ENCODE results near the gene SORBS1.
A peak's percentile ranks its signal among the peaks of the same experiment; 100 is the strongest.

SORBS1 gene

DNA sequence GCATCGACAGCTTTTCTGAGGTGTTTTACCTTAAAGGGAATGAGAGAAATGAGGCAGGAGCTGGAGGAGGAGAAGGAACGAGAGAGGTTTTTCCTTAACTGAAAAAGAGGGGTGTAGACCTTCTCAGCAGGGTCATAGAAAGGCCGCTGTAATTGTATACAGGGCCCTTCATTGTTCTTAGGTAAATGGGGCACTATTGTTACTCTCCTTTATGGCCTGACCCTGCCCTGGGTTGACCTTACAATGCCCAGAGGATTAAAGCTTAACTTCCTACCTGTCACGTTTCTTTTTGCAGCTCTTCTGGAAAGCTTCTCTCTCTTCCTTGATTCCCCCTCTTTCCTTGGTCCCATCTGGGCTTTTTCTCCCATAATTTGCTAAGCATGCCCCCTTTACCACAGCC, 256.7 kb downstream of the SORBS1 start:
- TF ChIP-seq, protein P1, sequence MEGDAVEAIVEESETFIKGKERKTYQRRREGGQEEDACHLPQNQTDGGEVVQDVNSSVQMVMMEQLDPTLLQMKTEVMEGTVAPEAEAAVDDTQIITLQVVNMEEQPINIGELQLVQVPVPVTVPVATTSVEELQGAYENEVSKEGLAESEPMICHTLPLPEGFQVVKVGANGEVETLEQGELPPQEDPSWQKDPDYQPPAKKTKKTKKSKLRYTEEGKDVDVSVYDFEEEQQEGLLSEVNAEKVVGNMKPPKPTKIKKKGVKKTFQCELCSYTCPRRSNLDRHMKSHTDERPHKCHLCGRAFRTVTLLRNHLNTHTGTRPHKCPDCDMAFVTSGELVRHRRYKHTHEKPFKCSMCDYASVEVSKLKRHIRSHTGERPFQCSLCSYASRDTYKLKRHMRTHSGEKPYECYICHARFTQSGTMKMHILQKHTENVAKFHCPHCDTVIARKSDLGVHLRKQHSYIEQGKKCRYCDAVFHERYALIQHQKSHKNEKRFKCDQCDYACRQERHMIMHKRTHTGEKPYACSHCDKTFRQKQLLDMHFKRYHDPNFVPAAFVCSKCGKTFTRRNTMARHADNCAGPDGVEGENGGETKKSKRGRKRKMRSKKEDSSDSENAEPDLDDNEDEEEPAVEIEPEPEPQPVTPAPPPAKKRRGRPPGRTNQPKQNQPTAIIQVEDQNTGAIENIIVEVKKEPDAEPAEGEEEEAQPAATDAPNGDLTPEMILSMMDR (IDR thresholded peaks at IDR 0.05; ENCODE audit: extremely low read depth, insufficient read depth, missing control alignments): no peak
- DNase-seq (ENCODE audit: low spot score): no peak
- in situ Hi-C loops (cut with MboI; ENCODE audit: low pct_unique_long_range_greater_than_20kb, low sequenced_read_pairs, unreplicated experiment): no loop called here

- DNase-seq (ENCODE audit: low spot score): no peak
- in situ Hi-C loops (cut with MboI; ENCODE audit: low pct_unique_long_range_greater_than_20kb, low sequenced_read_pairs, unreplicated experiment): no loop called here
- TF ChIP-seq, protein P1 (IDR thresholded peaks at IDR 0.05; ENCODE audit: extremely low read depth, insufficient read depth, missing control alignments): no peak
Measured at GRCh38 chr10:95303950-95304349, 257.2 kb downstream of the SORBS1 start.

DNA sequence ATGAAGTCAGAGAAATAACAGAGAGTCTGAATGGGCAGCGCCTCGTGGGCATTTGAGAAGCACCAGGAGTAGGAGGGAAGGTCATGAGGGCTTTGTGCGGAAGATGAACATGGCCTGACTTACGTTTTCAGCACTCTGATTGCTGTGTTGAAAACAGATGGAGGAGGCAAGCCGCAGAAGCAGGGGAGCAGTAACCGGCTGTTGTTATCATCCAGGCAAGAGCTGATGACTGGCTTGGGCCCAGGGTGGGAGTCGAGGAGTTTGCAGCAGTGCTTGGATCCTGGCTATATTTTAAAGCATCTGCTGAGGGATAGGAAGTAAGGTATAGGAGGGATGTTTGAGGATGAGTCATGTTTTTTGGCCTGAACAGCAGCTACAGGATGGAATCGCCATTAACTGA, 257.6 kb downstream of the SORBS1 start:
- no peak for DNase-seq (ENCODE audit: low spot score)
- in situ Hi-C loops (cut with MboI; ENCODE audit: low pct_unique_long_range_greater_than_20kb, low sequenced_read_pairs, unreplicated experiment): no loop called here
- TF ChIP-seq, protein P1 (IDR thresholded peaks at IDR 0.05; ENCODE audit: extremely low read depth, insufficient read depth, missing control alignments): no peak

DNA sequence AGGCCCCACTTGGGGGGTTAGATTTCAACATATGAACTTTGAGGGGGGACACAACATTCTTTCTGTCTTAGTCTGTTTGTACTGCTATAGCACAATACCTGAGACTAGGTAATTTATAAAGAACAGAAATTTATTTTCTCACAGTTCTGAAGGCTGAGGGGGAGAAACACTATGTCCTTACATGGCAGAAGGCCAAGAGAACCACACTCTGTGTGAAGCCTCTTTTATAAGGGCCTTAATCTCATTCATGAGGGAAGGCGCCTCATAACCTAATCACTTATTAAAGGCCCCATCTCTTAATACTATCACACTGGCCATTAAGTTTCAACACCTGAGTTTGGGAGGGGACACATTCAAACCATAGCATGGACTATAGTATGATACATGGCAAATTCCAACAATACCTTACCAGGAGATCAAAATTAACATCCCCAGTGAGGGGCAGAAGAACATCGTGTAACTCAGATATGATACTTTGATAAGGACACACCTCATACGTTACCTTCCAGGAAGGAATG, 261.1 kb downstream of the SORBS1 start:
- TF ChIP-seq, protein P1 (IDR thresholded peaks at IDR 0.05; ENCODE audit: extremely low read depth, insufficient read depth, missing control alignments): no peak
- in situ Hi-C loops (cut with MboI; ENCODE audit: low pct_unique_long_range_greater_than_20kb, low sequenced_read_pairs, unreplicated experiment): no loop called here
- no peak for DNase-seq (ENCODE audit: low spot score)

DNA sequence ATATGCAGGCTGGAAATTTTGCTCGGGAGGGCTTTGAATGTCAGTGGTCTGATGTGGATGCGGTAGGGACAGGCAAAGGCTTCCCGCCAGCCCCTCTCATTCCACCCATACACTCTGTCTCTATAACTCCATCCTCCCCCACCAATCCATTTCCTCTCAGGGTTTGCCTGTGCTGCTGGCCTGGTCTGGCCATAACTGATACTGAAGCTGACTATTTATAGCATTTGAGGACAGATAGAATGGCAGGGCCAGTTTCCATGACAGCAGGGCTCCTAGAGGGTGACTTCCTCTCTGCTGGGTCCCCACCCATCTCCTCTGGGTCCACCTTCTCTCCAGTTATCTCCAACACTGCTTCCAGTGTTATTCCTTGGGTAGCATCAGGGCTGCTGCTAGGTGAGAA, 263.8 kb downstream of the SORBS1 start:
- peak; percentile 38 for DNase-seq (ENCODE audit: low spot score)
- in situ Hi-C loops (cut with MboI; ENCODE audit: low pct_unique_long_range_greater_than_20kb, low sequenced_read_pairs, unreplicated experiment): no loop called here
- TF ChIP-seq, protein P1 (IDR thresholded peaks at IDR 0.05; ENCODE audit: extremely low read depth, insufficient read depth, missing control alignments): no peak

- in situ Hi-C loops (cut with MboI; ENCODE audit: low pct_unique_long_range_greater_than_20kb, low sequenced_read_pairs, unreplicated experiment): no loop called here
- DNase-seq (ENCODE audit: low spot score): no peak
- TF ChIP-seq, protein P1 (IDR thresholded peaks at IDR 0.05; ENCODE audit: extremely low read depth, insufficient read depth, missing control alignments): no peak
Measured at GRCh38 chr10:95296764-95297163, 264.4 kb downstream of the SORBS1 start.

All from GM13977 (cell line).